Frontal cortex (tissue), 4 donors: ENCODE measurements around the gene ZNF816. TPM values are rescaled to one million over a fixed set of nuclear protein-coding genes. Genes with fewer than 3 reads are reported as not detected.
A peak's percentile ranks its signal among the peaks of the same experiment; 100 is the strongest.
"Not testable (repeated sequence)": the region's sequence is repeated elsewhere in the genome, so short reads cannot be mapped to it uniquely, and the experiment has no call there.

Source experiments
- DNase-seq, 2 donors: peaks; one replicate each; pipeline ENCODE4 v3.0.0; 2012; ENCODE audit warnings: low spot score in 2 of 2
- FAIRE-seq: peaks from 2 replicates; lab custom pipeline; 2012; peaks lifted over from hg19 to GRCh38; lab: Jason Lieb, UNC
- total RNA-seq: library from RNA; depleted of rRNA; stranded (reverse); fragments of >200 nt; gene quantifications from one replicate; pipeline ENCODE4 v1.2.3, GENCODE V29; 2014
- donor health status: control.
- donor health status: control.
- donor health status: control.

The ZNF816 gene
- total RNA-seq = 2.4 TPM

GRCh38 chr19:52962394-52963246 is at the start of gene ZNF816:
ZNF816 (minus strand) TSS chr19:52962881; CDS start chr19:52956089, 6,792 bp downstream.
- FAIRE-seq (no peak), DNase-seq (peak; percentile 77 to 93)

GRCh38 chr19:53012006-53012405 is 49.3 kb upstream of the ZNF816 start:
- FAIRE-seq (no peak), DNase-seq (no peak)

- FAIRE-seq = no peak
Measured at GRCh38 chr19:53010494-53010893, 47.8 kb upstream of the ZNF816 start.

GRCh38 chr19:53008061-53008778 is 45.5 kb upstream of the ZNF816 start:
- FAIRE-seq (no peak), DNase-seq (no peak)

More at GRCh38 chr19:53010494-53010893, 47.8 kb upstream of the ZNF816 start:
- DNase-seq = no peak

GRCh38 chr19:53007606-53008005 is 44.9 kb upstream of the ZNF816 start:
- FAIRE-seq (no peak), DNase-seq (no peak)

GRCh38 chr19:53007200-53007599 is 44.5 kb upstream of the ZNF816 start:
- no peak for FAIRE-seq

GRCh38 chr19:53004242-53004641 is 41.6 kb upstream of the ZNF816 start:
- DNase-seq (no peak), FAIRE-seq (no peak)

More at GRCh38 chr19:53007200-53007599, 44.5 kb upstream of the ZNF816 start:
- no peak for DNase-seq

GRCh38 chr19:53002479-53002878 is 39.8 kb upstream of the ZNF816 start:
- no peak for DNase-seq
- FAIRE-seq = no peak

- no peak for FAIRE-seq
- DNase-seq = no peak
Measured at GRCh38 chr19:52997975-52998374, 35.3 kb upstream of the ZNF816 start.

GRCh38 chr19:52995711-52996110 is 33.0 kb upstream of the ZNF816 start:
- DNase-seq (no peak), FAIRE-seq (no peak)

GRCh38 chr19:52993342-52994178 is 30.9 kb upstream of the ZNF816 start:
- FAIRE-seq (no peak), DNase-seq (peak; percentile 59 to 77)

- DNase-seq (no peak), FAIRE-seq (no peak)
Measured at GRCh38 chr19:52992109-52993004, 29.7 kb upstream of the ZNF816 start.

GRCh38 chr19:52991484-52991883 is 28.8 kb upstream of the ZNF816 start:
- no peak for DNase-seq
- FAIRE-seq = no peak

GRCh38 chr19:52990759-52991418 is 28.2 kb upstream of the ZNF816 start:
- FAIRE-seq = no peak
- no peak for DNase-seq

- no peak for FAIRE-seq
Measured at GRCh38 chr19:52988506-52988905, 25.8 kb upstream of the ZNF816 start.

GRCh38 chr19:52987221-52987620 is 24.5 kb upstream of the ZNF816 start:
- FAIRE-seq (no peak), DNase-seq (no peak)

More at GRCh38 chr19:52988506-52988905, 25.8 kb upstream of the ZNF816 start:
- DNase-seq = no peak

GRCh38 chr19:52983167-52983566 is 20.5 kb upstream of the ZNF816 start:
- not testable (repeated sequence) for DNase-seq, FAIRE-seq

- FAIRE-seq = no peak
- DNase-seq = no peak
Measured at GRCh38 chr19:52981329-52981728, 18.6 kb upstream of the ZNF816 start.

- FAIRE-seq (no peak), DNase-seq (no peak)
Measured at GRCh38 chr19:52967772-52968171, 5.1 kb upstream of the ZNF816 start.
